Measurements from ENCODE around the gene SPINK13.
A peak's percentile ranks its signal among the peaks of the same experiment; 100 is the strongest.

SPINK13 gene

GRCh38 chr5:148290271-148291195 lies 21.9 kb downstream of the SPINK13 start:
- TF ChIP-seq CTCF (IDR thresholded peaks at IDR 0.05; ENCODE audit: low read depth, low read length, missing control alignments): peak; percentile 24
- H3K4me3 ChIP-seq (replicated peaks; ENCODE audit: low read depth, low read length): no peak overlapping the region
- DNase-seq (ENCODE audit: extremely low read depth, low read depth): no peak

- H3K4me3 ChIP-seq (replicated peaks; ENCODE audit: low read depth, low read length): no peak overlapping the region
- no peak for DNase-seq (ENCODE audit: extremely low read depth, low read depth)
- TF ChIP-seq CTCF (IDR thresholded peaks at IDR 0.05; ENCODE audit: low read depth, low read length, missing control alignments): no peak
These were observed 29.1 kb downstream of the SPINK13 start for GRCh38 chr5:148297731-148298130.

- peak; percentile 2 for TF ChIP-seq CTCF (IDR thresholded peaks at IDR 0.05; ENCODE audit: low read depth, low read length, missing control alignments)
- H3K4me3 ChIP-seq (replicated peaks; ENCODE audit: low read depth, low read length): no peak overlapping the region
- DNase-seq (ENCODE audit: extremely low read depth, low read depth): no peak
These were observed 37.9 kb downstream of the SPINK13 start for GRCh38 chr5:148306446-148306845.

GRCh38 chr5:148309019-148309418 lies 40.4 kb downstream of the SPINK13 start:
- no peak for DNase-seq (ENCODE audit: extremely low read depth, low read depth)
- TF ChIP-seq CTCF (IDR thresholded peaks at IDR 0.05; ENCODE audit: low read depth, low read length, missing control alignments): no peak

GRCh38 chr5:148309746-148310145 lies 41.2 kb downstream of the SPINK13 start:
- H3K4me3 ChIP-seq (replicated peaks; ENCODE audit: low read depth, low read length): no peak overlapping the region
- TF ChIP-seq CTCF (IDR thresholded peaks at IDR 0.05; ENCODE audit: low read depth, low read length, missing control alignments): no peak
- DNase-seq (ENCODE audit: extremely low read depth, low read depth): no peak

More at GRCh38 chr5:148309019-148309418, 40.4 kb downstream of the SPINK13 start:
- no peak overlapping the region for H3K4me3 ChIP-seq (replicated peaks; ENCODE audit: low read depth, low read length)

GRCh38 chr5:148311484-148311883 lies 42.9 kb downstream of the SPINK13 start:
- no peak overlapping the region for H3K4me3 ChIP-seq (replicated peaks; ENCODE audit: low read depth, low read length)
- no peak for DNase-seq (ENCODE audit: extremely low read depth, low read depth)
- TF ChIP-seq CTCF (IDR thresholded peaks at IDR 0.05; ENCODE audit: low read depth, low read length, missing control alignments): no peak

Measured in HFF-Myc (cell line).